HFFc6 (cell line): ENCODE data around the gene ZMYND11. TPM values are rescaled to one million over a fixed set of nuclear protein-coding genes. Genes with fewer than 3 reads are reported as not detected.

Source experiments
- DNase-seq: peaks from one replicate; pipeline ENCODE4 v3.0.0-alpha.2; 2018
- H3K27ac Mint-ChIP-seq: 2 replicates; pipeline ENCODE4 v1.8.0; 2020; ENCODE audit warnings: mild to moderate bottlenecking, mixed read lengths
- H3K27me3 Mint-ChIP-seq: 2 replicates; pipeline ENCODE4 v1.8.0; 2021; ENCODE audit warnings: mild to moderate bottlenecking, moderate library complexity, mixed read lengths; ENCODE audit not compliant: insufficient read depth
- H3K36me3 Mint-ChIP-seq: 2 replicates; pipeline ENCODE4 v1.8.0; 2021; ENCODE audit warnings: low read depth, mixed read lengths
- H3K4me1 Mint-ChIP-seq: 2 replicates; pipeline ENCODE4 v1.8.0; 2020; ENCODE audit warnings: low read depth, mixed read lengths
- H3K4me3 Mint-ChIP-seq: 2 replicates; pipeline ENCODE4 v1.8.0; 2020; ENCODE audit warnings: mild to moderate bottlenecking, moderate library complexity, mixed read lengths
- H3K9me3 Mint-ChIP-seq: 2 replicates; pipeline ENCODE4 v1.8.0; 2020; ENCODE audit warnings: mild to moderate bottlenecking, mixed read lengths
- CTCF ChIP-seq: fragments of 200-600 bp; sonication (generic); IDR thresholded peaks from 2 replicates; pipeline ENCODE4 v1.5.0; 2021; ENCODE audit warnings: antibody characterized with exemption, mild to moderate bottlenecking
- total RNA-seq, 6 experiments: library from RNA; stranded (reverse); fragmentation: NEBNext Ultra II Directional; extraction: Animal tissue kit (Norgen Biotek cat#: 25700); gene quantifications; 2 replicates in 1 of 6; 3 replicates in 5 of 6; pipeline ENCODE4 v1.2.3, GENCODE V29; 2021

ZMYND11 gene
- total RNA-seq, 6 experiments from 2014 or later = 56.7 to 75.2 (median 65.9) TPM

GRCh38 chr10:210297-210696, 75.0 kb downstream of the ZMYND11 start:
- H3K9me3 Mint-ChIP-seq = no peaks in the 10 kb centered on the region
- no peaks in the 10 kb centered on the region for H3K27me3 Mint-ChIP-seq
- H3K36me3 Mint-ChIP-seq = peaks cover 5% of the 10 kb centered on the region; the same call in 1 of the 2 replicates
- H3K4me3 Mint-ChIP-seq = no peak overlapping the region
- H3K27ac Mint-ChIP-seq = no peak overlapping the region
- no peaks in the 10 kb centered on the region for H3K4me1 Mint-ChIP-seq
- TF ChIP-seq CTCF = no peak
- no peak for DNase-seq

- H3K4me1 Mint-ChIP-seq = peaks cover 20% of the 10 kb centered on the region
- DNase-seq = no peak
- H3K4me3 Mint-ChIP-seq = no peak overlapping the region
- TF ChIP-seq CTCF = no peak
- H3K9me3 Mint-ChIP-seq = no peaks in the 10 kb centered on the region
- no peaks in the 10 kb centered on the region for H3K27me3 Mint-ChIP-seq
- no peak overlapping the region for H3K27ac Mint-ChIP-seq
- H3K36me3 Mint-ChIP-seq = no peaks in the 10 kb centered on the region
Observed at GRCh38 chr10:215444-215843, 80.2 kb downstream of the ZMYND11 start.

GRCh38 chr10:218798-219197, 83.5 kb downstream of the ZMYND11 start:
- Mint-ChIP-seq H3K27ac (no peak overlapping the region), H3K36me3 (no peaks in the 10 kb centered on the region), H3K4me1 (peaks cover 20% of the 10 kb centered on the region), H3K9me3 (no peaks in the 10 kb centered on the region), H3K27me3 (no peaks in the 10 kb centered on the region), H3K4me3 (no peak overlapping the region)
- no peak for TF ChIP-seq CTCF
- no peak for DNase-seq

GRCh38 chr10:219731-220472, 84.6 kb downstream of the ZMYND11 start:
- Mint-ChIP-seq H3K27ac (no peak overlapping the region), H3K4me1 (peaks cover 20% of the 10 kb centered on the region), H3K9me3 (no peaks in the 10 kb centered on the region), H3K27me3 (no peaks in the 10 kb centered on the region), H3K36me3 (no peaks in the 10 kb centered on the region), H3K4me3 (no peak overlapping the region)
- no peak for TF ChIP-seq CTCF
- no peak for DNase-seq

GRCh38 chr10:224571-224970, 89.3 kb downstream of the ZMYND11 start:
- no peak for DNase-seq
- H3K27ac Mint-ChIP-seq = no peak overlapping the region
- no peaks in the 10 kb centered on the region for H3K27me3 Mint-ChIP-seq
- H3K4me3 Mint-ChIP-seq = no peak overlapping the region
- no peaks in the 10 kb centered on the region for H3K9me3 Mint-ChIP-seq
- H3K4me1 Mint-ChIP-seq = peaks cover 8% of the 10 kb centered on the region; the same call in 1 of the 2 replicates
- no peaks in the 10 kb centered on the region for H3K36me3 Mint-ChIP-seq
- TF ChIP-seq CTCF = no peak
